Measurements from ENCODE around the gene IQGAP3. TPM values are rescaled to one million over a fixed set of nuclear protein-coding genes. Genes with fewer than 3 reads are reported as not detected.

IQGAP3 gene
- total RNA-seq, 1 donor from 2014 or later = 0.36 TPM

DNA sequence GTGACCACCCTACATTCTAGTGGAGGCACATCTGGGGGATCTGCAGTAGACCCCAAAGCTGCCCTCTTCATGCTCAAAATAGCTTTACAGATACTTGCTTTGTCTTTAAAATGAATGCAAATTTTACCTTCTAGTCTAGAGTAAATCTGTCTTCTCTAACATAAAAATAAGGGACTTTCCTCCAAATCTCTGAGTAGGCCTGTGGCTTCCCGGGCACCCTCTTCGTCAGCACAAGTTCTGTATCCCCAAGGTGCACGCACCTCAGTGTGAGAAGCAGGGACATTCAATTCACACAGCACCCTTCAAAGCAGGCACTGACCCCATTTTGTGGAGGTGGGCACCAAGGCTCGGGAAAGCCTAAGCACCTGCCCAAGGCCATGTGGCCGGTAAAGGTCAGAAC lies 90.8 kb downstream of the IQGAP3 start:
- H3K4me1 ChIP-seq = peaks cover 100% of the 10 kb centered on the region
- TF ChIP-seq, protein P1, sequence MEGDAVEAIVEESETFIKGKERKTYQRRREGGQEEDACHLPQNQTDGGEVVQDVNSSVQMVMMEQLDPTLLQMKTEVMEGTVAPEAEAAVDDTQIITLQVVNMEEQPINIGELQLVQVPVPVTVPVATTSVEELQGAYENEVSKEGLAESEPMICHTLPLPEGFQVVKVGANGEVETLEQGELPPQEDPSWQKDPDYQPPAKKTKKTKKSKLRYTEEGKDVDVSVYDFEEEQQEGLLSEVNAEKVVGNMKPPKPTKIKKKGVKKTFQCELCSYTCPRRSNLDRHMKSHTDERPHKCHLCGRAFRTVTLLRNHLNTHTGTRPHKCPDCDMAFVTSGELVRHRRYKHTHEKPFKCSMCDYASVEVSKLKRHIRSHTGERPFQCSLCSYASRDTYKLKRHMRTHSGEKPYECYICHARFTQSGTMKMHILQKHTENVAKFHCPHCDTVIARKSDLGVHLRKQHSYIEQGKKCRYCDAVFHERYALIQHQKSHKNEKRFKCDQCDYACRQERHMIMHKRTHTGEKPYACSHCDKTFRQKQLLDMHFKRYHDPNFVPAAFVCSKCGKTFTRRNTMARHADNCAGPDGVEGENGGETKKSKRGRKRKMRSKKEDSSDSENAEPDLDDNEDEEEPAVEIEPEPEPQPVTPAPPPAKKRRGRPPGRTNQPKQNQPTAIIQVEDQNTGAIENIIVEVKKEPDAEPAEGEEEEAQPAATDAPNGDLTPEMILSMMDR (IDR thresholded peaks at IDR 0.05; ENCODE audit: borderline replicate concordance) = no peak
- H3K27me3 ChIP-seq (ENCODE audit: low read depth) = no peaks in the 10 kb centered on the region
- intact Hi-C loops (cut with micrococcal nuclease) = loop anchor here (2.0 kb wide), 1 partner anchor 17 kb away; no protein-coding TSS in a partner anchor
- H3K9me3 ChIP-seq (replicated peaks) = no peaks in the 10 kb centered on the region
- H3K4me3 ChIP-seq = no peak overlapping the region
- H3K27ac ChIP-seq (replicated peaks) = peak overlapping the region; percentile 75
- H3K36me3 ChIP-seq = peaks cover 67% of the 10 kb centered on the region
- no peak for DNase-seq

DNA sequence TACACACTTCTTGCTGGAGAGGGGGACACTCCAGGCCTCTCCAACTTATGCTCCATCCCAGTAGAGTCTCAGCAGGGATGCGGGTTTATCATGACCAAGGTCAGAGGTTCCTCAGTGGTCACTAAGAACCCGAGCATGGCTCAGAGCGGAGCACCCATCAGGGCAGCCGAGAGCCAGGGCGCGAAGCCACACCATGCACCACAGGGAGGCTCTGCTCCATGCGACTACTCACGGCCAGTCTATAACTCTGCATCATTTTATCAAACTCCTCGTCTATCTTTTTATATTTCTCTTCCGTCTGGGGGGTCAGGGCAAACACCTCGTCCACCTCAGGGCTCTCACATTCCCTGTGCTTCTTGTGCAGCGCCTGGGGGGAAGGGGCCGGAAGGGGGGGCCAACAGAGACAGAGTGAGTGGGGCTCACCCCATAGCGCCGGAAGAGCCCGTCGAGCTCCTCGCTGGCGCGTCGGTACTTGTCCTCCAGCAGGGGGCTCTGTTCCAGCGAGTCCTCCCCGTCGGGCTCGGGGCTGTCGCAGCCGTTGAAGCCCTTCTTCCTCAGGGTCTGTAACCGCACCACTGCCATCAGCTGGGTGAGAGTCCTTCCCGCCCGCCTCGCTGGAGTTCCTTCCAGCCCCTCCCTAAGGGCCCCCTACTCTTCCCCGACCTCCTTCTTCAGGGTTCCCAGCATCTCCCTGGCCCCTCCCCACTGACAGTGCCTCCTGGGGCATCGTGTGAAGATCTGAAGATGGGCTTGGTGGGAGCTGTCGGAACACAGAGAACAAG lies 91.8 kb downstream of the IQGAP3 start:
- Histone ChIP-seq H3K27ac (replicated peaks) (peak overlapping the region; percentile 75), H3K9me3 (replicated peaks) (no peaks in the 10 kb centered on the region), H3K27me3 (ENCODE audit: low read depth) (no peaks in the 10 kb centered on the region), H3K4me1 (peaks cover 100% of the 10 kb centered on the region), H3K4me3 (peak overlapping the region; percentile 2), H3K36me3 (peaks cover 76% of the 10 kb centered on the region)
- peak; percentile 57 for DNase-seq
- intact Hi-C loops (cut with micrococcal nuclease) = loop anchor here (2.0 kb wide), 1 partner anchor 18 kb away; no protein-coding TSS in a partner anchor
- TF ChIP-seq, protein P1 (IDR thresholded peaks at IDR 0.05; ENCODE audit: borderline replicate concordance) = peak; percentile 78

DNA sequence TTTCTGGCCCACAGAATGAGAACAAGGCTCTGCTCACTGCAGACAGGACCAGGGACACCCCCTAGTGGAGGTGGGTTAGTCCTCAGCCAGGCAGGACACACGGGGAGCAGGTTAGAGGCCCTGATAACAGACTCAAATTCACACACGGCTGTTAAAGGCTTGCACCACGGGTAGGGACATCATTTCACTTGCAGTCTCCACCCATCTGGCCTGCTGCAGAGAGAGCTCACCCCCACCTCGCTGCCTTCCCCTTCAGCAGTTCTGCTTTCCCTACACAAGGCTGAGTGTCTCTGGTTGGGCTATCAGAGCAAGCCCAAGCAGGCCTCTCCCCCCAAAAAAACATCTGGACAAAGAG lies 92.4 kb downstream of the IQGAP3 start:
- DNase-seq = no peak
- Histone ChIP-seq H3K4me3 (no peak overlapping the region), H3K27ac (replicated peaks) (peak overlapping the region; percentile 75), H3K27me3 (ENCODE audit: low read depth) (no peaks in the 10 kb centered on the region), H3K4me1 (peaks cover 100% of the 10 kb centered on the region), H3K36me3 (peaks cover 82% of the 10 kb centered on the region), H3K9me3 (replicated peaks) (no peaks in the 10 kb centered on the region)
- intact Hi-C loops (cut with micrococcal nuclease) = loop anchor here (2.0 kb wide), 1 partner anchor 19 kb away; no protein-coding TSS in a partner anchor
- TF ChIP-seq, protein P1 (IDR thresholded peaks at IDR 0.05; ENCODE audit: borderline replicate concordance) = peak; percentile 40

DNA sequence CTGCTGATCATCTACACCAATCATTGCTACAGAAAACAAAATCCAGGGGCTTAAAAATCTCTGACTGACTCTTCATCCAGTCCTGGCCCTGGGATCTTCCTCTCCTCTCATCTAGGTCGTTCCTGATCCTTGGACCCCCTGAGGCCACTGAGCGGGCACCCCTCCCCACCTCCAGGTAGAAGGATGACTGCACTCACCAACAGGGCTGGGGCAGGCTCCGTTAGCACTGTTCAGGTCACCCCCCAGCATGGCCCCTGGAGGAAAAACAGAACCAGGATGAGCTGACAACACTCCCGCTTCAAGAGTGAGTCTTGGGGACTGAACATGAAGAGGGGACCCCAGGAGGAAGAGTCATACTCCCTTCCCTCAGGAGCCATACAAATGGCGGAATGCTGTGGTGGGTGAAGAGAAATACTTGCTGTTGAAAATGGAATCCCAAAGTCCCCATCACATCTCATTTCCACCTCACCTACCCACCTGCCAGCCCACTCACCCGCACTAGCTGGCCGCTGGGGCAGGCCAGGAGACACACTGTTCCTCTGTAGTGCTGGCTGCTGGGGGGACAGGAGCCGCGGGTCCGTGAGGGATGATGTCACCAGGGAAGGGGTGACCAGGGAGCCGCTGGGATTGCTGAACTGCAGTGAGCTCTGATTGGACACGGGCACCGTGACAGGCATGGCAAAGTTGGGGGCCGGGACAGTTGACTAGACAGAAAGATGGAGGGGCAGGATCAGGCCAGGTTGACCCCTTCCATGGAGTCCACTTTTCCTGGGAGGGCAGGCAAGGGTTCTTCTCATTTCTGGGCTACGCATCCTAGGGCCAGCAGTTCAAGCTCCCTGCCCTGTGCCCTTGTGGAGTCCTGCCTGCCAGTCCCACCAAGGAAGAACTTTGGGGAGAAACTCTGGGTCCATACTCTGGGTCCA lies 93.0 kb downstream of the IQGAP3 start:
- peaks cover 100% of the 10 kb centered on the region for H3K4me1 ChIP-seq
- intact Hi-C loops (cut with micrococcal nuclease) = loop anchor here (2.0 kb wide), 1 partner anchor 19 kb away; no protein-coding TSS in a partner anchor
- no peak overlapping the region for H3K4me3 ChIP-seq
- H3K27me3 ChIP-seq (ENCODE audit: low read depth) = no peaks in the 10 kb centered on the region
- TF ChIP-seq, protein P1 (IDR thresholded peaks at IDR 0.05; ENCODE audit: borderline replicate concordance) = no peak
- peak overlapping the region; percentile 75 for H3K27ac ChIP-seq (replicated peaks)
- H3K36me3 ChIP-seq = peaks cover 88% of the 10 kb centered on the region
- DNase-seq = no peak
- H3K9me3 ChIP-seq (replicated peaks) = no peaks in the 10 kb centered on the region

DNA sequence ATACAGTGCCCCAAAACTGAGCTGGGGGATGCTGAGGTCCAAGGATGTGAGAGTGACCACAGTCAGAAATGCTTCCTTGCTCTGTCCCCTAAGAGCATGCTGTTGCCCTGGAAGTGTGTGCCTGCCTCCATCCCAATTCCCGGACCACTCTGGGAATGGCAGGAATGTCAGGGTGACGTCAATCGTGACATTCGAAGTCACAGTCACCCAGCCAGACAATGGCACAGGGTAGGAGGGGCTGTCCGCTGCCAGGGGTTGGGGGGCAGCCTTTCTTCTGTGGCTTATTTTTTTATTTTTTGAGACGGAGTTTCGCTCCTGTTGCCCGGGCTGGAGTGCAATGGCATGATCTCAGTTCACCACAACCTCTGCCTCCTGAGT lies 94.1 kb downstream of the IQGAP3 start:
- intact Hi-C loops (cut with micrococcal nuclease) = no loop called here
- Histone ChIP-seq H3K36me3 (peaks cover 100% of the 10 kb centered on the region), H3K4me3 (no peak overlapping the region), H3K4me1 (peaks cover 100% of the 10 kb centered on the region), H3K27ac (replicated peaks) (peak overlapping the region; percentile 75), H3K27me3 (ENCODE audit: low read depth) (no peaks in the 10 kb centered on the region), H3K9me3 (replicated peaks) (no peaks in the 10 kb centered on the region)
- DNase-seq = no peak
- TF ChIP-seq, protein P1 (IDR thresholded peaks at IDR 0.05; ENCODE audit: borderline replicate concordance) = no peak

All from left ventricle myocardium inferior (tissue), 1 donor.